Measurements from ENCODE around the gene ANKRD44.

ANKRD44 gene

DNA sequence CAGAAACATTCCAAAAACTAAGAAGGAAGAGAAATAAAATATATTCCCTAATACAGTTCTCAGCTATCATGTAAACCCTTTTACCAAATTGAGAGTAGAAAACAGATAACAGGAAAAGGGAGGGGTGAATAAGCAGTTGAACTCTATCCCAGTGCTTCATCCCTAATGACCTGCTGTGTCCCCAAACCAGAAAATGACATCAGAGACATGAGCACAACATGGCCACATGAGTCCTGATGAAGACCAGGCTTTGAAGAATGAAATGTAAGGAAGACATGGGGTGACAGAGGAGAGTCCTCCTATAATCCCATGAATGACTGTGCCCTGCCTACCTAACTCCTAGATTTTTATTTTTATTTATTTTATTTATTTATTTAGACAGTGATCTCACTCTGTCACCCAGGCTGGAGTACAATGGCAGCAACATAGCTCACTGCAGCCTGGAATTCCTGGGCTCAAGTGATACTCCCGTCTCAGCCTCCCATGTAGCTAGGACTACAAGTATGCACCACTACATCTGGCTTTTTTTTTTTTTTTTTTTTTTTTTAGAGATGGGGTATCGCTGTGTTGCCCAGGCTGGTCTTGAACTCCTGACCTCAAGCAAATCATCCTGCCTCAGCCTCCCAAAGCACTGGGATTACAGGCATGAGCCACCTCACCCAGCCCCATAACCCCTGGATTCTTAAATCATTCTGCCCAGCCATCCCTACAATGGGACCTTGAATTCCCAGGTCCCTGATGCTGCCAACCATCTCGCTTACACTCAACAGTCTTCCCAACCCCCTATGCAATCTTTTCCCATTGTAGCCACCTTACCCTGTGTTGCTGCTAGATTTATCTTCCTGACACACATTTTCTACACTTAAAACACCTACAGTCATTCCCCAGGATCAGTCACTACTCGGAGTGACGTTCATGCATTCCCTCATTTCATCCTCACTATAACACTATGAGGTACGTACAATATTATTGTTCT is 64.5 kb downstream of the ANKRD44 start:
- peaks cover 8% of the 10 kb centered on the region; the same call in 1 of the 2 replicates for H3K79me2 ChIP-seq (ENCODE audit: insufficient read depth, low read length)
- no peaks in the 10 kb centered on the region for H3K9me2 ChIP-seq (ENCODE audit: low read depth, low read length)
- H3K9ac ChIP-seq (ENCODE audit: low read length), result no peak overlapping the region
- H3K4me3 ChIP-seq (ENCODE audit: low read depth, low read length, poor library complexity, severe bottlenecking), result no peak overlapping the region
- H3K4me1 ChIP-seq (ENCODE audit: insufficient read depth, low read length, severe bottlenecking), result peaks cover 2% of the 10 kb centered on the region
- H4K20me1 ChIP-seq (ENCODE audit: insufficient read depth, low read length), result no peaks in the 10 kb centered on the region
- no peak overlapping the region for H3K27ac ChIP-seq (ENCODE audit: low read depth, low read length, poor library complexity, severe bottlenecking)
- H2AFZ ChIP-seq (ENCODE audit: low read length), result no peak overlapping the region
- H3K27me3 ChIP-seq (ENCODE audit: insufficient read depth, low read length), result no peaks in the 10 kb centered on the region
- no peaks in the 10 kb centered on the region for H3F3A ChIP-seq (ENCODE audit: insufficient read depth, low read length)
- H3K9me3 ChIP-seq (ENCODE audit: low read length), result no peaks in the 10 kb centered on the region
- TF ChIP-seq CTCF (IDR thresholded peaks at IDR 0.05; ENCODE audit: low read length) (no peak), EZH2 (IDR thresholded peaks at IDR 0.05; ENCODE audit: borderline replicate concordance, low read length) (no peak)
- H3K4me2 ChIP-seq (ENCODE audit: low read length), result no peak overlapping the region
- peaks cover 13% of the 10 kb centered on the region; the same call in 1 of the 2 replicates for H3K36me3 ChIP-seq (ENCODE audit: insufficient read depth, low read length)

DNA sequence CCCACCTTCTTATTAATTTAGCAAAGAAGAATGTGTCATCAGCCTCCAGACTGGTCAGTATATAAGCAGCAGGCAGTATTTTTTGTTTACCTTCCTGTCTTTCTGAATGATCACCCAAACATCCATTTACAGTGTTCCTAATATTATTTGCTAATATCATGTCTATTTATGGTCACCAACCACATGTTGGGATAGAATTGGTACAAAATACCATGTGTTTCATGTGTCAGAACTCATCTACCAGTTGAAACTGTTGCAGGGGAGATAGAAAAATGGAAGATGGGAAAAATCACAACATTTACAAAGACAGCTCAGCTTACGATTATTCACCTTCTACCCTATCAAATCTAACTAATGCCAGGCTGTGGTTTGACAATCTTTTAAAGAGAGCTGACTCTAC is 66.2 kb downstream of the ANKRD44 start:
- H4K20me1 ChIP-seq (ENCODE audit: insufficient read depth, low read length), result no peaks in the 10 kb centered on the region
- H3K9ac ChIP-seq (ENCODE audit: low read length), result no peak overlapping the region
- no peaks in the 10 kb centered on the region for H3F3A ChIP-seq (ENCODE audit: insufficient read depth, low read length)
- H3K79me2 ChIP-seq (ENCODE audit: insufficient read depth, low read length), result peaks cover 8% of the 10 kb centered on the region; the same call in 1 of the 2 replicates
- no peaks in the 10 kb centered on the region for H3K9me2 ChIP-seq (ENCODE audit: low read depth, low read length)
- TF ChIP-seq CTCF (IDR thresholded peaks at IDR 0.05; ENCODE audit: low read length) (no peak), EZH2 (IDR thresholded peaks at IDR 0.05; ENCODE audit: borderline replicate concordance, low read length) (no peak)
- H3K9me3 ChIP-seq (ENCODE audit: low read length), result no peaks in the 10 kb centered on the region
- no peak overlapping the region for H3K4me2 ChIP-seq (ENCODE audit: low read length)
- no peak overlapping the region for H3K4me3 ChIP-seq (ENCODE audit: low read depth, low read length, poor library complexity, severe bottlenecking)
- peaks cover 20% of the 10 kb centered on the region for H3K4me1 ChIP-seq (ENCODE audit: insufficient read depth, low read length, severe bottlenecking)
- H3K27me3 ChIP-seq (ENCODE audit: insufficient read depth, low read length), result no peaks in the 10 kb centered on the region
- H3K36me3 ChIP-seq (ENCODE audit: insufficient read depth, low read length), result peaks cover 9% of the 10 kb centered on the region; the same call in 1 of the 2 replicates
- H3K27ac ChIP-seq (ENCODE audit: low read depth, low read length, poor library complexity, severe bottlenecking), result no peak overlapping the region
- H2AFZ ChIP-seq (ENCODE audit: low read length), result no peak overlapping the region

GRCh38 chr2:197242719-197243118 is 67.9 kb downstream of the ANKRD44 start:
- H3K36me3 ChIP-seq (ENCODE audit: insufficient read depth, low read length), result 0 out of 2 replicates have a peak, but pooled peaks cover 5% of the 10 kb centered on the region
- peaks cover 12% of the 10 kb centered on the region; the same call in 1 of the 2 replicates for H3K79me2 ChIP-seq (ENCODE audit: insufficient read depth, low read length)
- no peak overlapping the region for H3K4me2 ChIP-seq (ENCODE audit: low read length)
- H3K27me3 ChIP-seq (ENCODE audit: insufficient read depth, low read length), result no peaks in the 10 kb centered on the region
- no peak overlapping the region for H3K4me3 ChIP-seq (ENCODE audit: low read depth, low read length, poor library complexity, severe bottlenecking)
- no peak overlapping the region for H3K27ac ChIP-seq (ENCODE audit: low read depth, low read length, poor library complexity, severe bottlenecking)
- H3K9me2 ChIP-seq (ENCODE audit: low read depth, low read length), result no peaks in the 10 kb centered on the region
- TF ChIP-seq CTCF (IDR thresholded peaks at IDR 0.05; ENCODE audit: low read length) (no peak), EZH2 (IDR thresholded peaks at IDR 0.05; ENCODE audit: borderline replicate concordance, low read length) (no peak)
- no peak overlapping the region for H3K9ac ChIP-seq (ENCODE audit: low read length)
- H3K9me3 ChIP-seq (ENCODE audit: low read length), result no peaks in the 10 kb centered on the region
- H3F3A ChIP-seq (ENCODE audit: insufficient read depth, low read length), result no peaks in the 10 kb centered on the region
- H4K20me1 ChIP-seq (ENCODE audit: insufficient read depth, low read length), result no peaks in the 10 kb centered on the region
- H3K4me1 ChIP-seq (ENCODE audit: insufficient read depth, low read length, severe bottlenecking), result peaks cover 33% of the 10 kb centered on the region
- H2AFZ ChIP-seq (ENCODE audit: low read length), result no peak overlapping the region
